IMR-90 (cell line): ENCODE data around the gene SETX.

Experiments used
- CTCF ChIP-seq: conservative IDR thresholded peaks from 2 replicates; pipeline ENCODE4 v1.5.1; 2012; ENCODE audit warnings: mild to moderate bottlenecking, low read depth, low read length, improper control_type of control experiment
- ELK1 ChIP-seq: fragments of 150-350 bp; IDR thresholded peaks from 2 replicates; pipeline ENCODE4 v1.6.1; 2016; ENCODE audit warnings: low read depth, mild to moderate bottlenecking, low read length, moderate library complexity, borderline replicate concordance
- MAZ ChIP-seq: IDR thresholded peaks from 2 replicates; pipeline ENCODE4 v1.6.1; 2012; ENCODE audit warnings: low read depth, mild to moderate bottlenecking, low read length, improper control_type of control experiment, moderate library complexity, borderline replicate concordance
- MXI1 ChIP-seq: IDR thresholded peaks from 2 replicates; pipeline ENCODE4 v1.6.1; 2012; ENCODE audit warnings: low read depth, mild to moderate bottlenecking, low read length, moderate library complexity, borderline replicate concordance
- POLR2A ChIP-seq: IDR thresholded peaks from 2 replicates; pipeline ENCODE4 v1.6.1; 2012; ENCODE audit warnings: mild to moderate bottlenecking, low read depth, low read length
- RAD21 ChIP-seq: IDR thresholded peaks from 2 replicates; pipeline ENCODE4 v1.6.1; 2012; ENCODE audit warnings: low read length, improper control_type of control experiment
- RCOR1 ChIP-seq: IDR thresholded peaks from 2 replicates; pipeline ENCODE4 v1.6.1; 2012; ENCODE audit warnings: mild to moderate bottlenecking, low read length, improper control_type of control experiment; ENCODE audit not compliant: insufficient replicate concordance
- RFX5 ChIP-seq: IDR thresholded peaks from 2 replicates; pipeline ENCODE4 v1.8.0; 2012; ENCODE audit warnings: low read depth, mild to moderate bottlenecking, low read length, moderate library complexity
- SMC3 ChIP-seq: fragments of 150-350 bp; IDR thresholded peaks from 2 replicates; pipeline ENCODE4 v1.6.1; 2016; ENCODE audit warnings: low read depth, mild to moderate bottlenecking, antibody characterized with exemption, low read length, moderate library complexity

- TF ChIP-seq CTCF = no peak
- TF ChIP-seq POLR2A = no peak
- no peak for TF ChIP-seq MAZ
- TF ChIP-seq RFX5 = no peak
- TF ChIP-seq ELK1 = no peak
- TF ChIP-seq RAD21 = no peak
- no peak for TF ChIP-seq RCOR1
- TF ChIP-seq MXI1 = no peak
- no peak for TF ChIP-seq SMC3
Observed at GRCh38 chr9:132404228-132404881, 49.6 kb upstream of the SETX start.
